NCI-H510A (cell line): ENCODE results near the gene CCT8.
"Not testable (repeated sequence)": the region's sequence is repeated elsewhere in the genome, so short reads cannot be mapped to it uniquely, and the experiment has no call there.

Experiments
- DNase-seq: peaks from one replicate; lab custom pipeline; 2025; lab: John Stamatoyannopoulos, UW

Gene CCT8

GRCh38 chr21:29017639-29018237 lies 55.7 kb downstream of the CCT8 start:
- no peak for DNase-seq

- DNase-seq, result not testable (repeated sequence)
Measured at GRCh38 chr21:29011236-29011635, 62.2 kb downstream of the CCT8 start.

- no peak for DNase-seq
Measured at GRCh38 chr21:29008367-29008766, 65.1 kb downstream of the CCT8 start.

- DNase-seq, result no peak
Measured at GRCh38 chr21:29007810-29008209, 65.6 kb downstream of the CCT8 start.

- DNase-seq, result no peak
Measured at GRCh38 chr21:29007135-29007534, 66.3 kb downstream of the CCT8 start.
